HL-60 (cell line): Measurements from ENCODE around the gene SSTR4.

ENCODE experiments used
- DNase-seq, 2 experiments: peaks; one replicate each; pipeline ENCODE4 v3.0.0-alpha.2; 2010 to 2020; ENCODE audit warnings: low read depth in 1 of 2, low spot score in 1 of 2
- H3K27ac ChIP-seq: fragments of 250-450 bp; sonication (Bioruptor Pico); replicated peaks from 2 replicates; pipeline ENCODE4 v1.5.1; 2020; ENCODE audit warnings: mild to moderate bottlenecking, moderate library complexity
- H3K27me3 ChIP-seq: fragments of 250-450 bp; sonication (Bioruptor Pico); 2 replicates; pipeline ENCODE4 v1.5.1; 2021; ENCODE audit warnings: mild to moderate bottlenecking, moderate library complexity; ENCODE audit not compliant: insufficient read depth, poor library complexity, severe bottlenecking
- H3K4me3 ChIP-seq: replicated peaks from 2 replicates; pipeline ENCODE4 v1.5.1; 2011; ENCODE audit warnings: mild to moderate bottlenecking, control low read depth, low read length; ENCODE audit not compliant: insufficient read depth
- CTCF ChIP-seq: IDR thresholded peaks from one replicate; pipeline ENCODE4 v1.5.1; 2011; ENCODE audit warnings: low read length, control low read depth, inconsistent platforms; ENCODE audit not compliant: insufficient read depth
- GABPA ChIP-seq: IDR thresholded peaks from 2 replicates; pipeline ENCODE4 v1.6.1; 2012; ENCODE audit warnings: low read depth
- POLR2AphosphoS5 ChIP-seq: IDR thresholded peaks from 2 replicates; pipeline ENCODE4 v1.6.1; 2012; ENCODE audit warnings: low read depth
- REST ChIP-seq: IDR thresholded peaks from 2 replicates; pipeline ENCODE4 v1.6.1; 2012; ENCODE audit warnings: low read depth; ENCODE audit not compliant: insufficient replicate concordance
- SPI1 ChIP-seq: IDR thresholded peaks from 2 replicates; pipeline ENCODE4 v1.6.1; 2012; ENCODE audit warnings: low read depth, mild to moderate bottlenecking, borderline replicate concordance

The SSTR4 gene

DNA sequence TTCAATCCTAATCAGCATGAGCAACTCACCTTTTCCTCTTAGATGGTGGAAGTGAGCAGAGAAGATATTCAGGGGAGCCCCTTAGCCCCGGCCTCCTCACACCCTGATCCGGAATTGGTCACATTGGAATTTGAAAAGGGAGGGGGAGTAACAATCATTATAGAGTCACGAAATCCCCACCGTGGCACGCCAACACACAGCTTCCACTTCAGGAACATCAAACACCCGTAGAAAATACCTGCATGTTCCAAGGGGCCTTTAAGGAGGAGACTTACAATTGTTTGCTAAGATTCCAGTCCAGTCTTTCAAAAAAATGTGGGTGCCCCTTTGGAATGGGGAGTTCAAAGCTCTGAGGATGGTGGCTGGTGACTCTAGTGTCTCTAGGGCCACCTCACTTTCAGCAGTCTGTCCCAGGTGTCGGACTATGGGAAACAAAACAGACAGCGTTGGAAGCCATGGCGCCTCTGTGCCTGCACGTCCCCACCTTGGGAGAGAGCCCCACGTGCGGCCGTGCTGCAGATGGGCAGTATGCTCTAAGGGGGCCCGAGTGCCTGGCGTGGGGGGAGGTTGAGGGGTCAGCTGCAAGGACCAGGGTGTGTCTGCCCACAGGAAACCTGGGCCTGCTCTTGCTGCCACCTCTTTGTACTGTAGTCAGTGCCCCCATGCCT lies 48.6 kb downstream of the SSTR4 start:
- DNase-seq: no peak
- no peaks in the 10 kb centered on the region for H3K27me3 ChIP-seq
- H3K4me3 ChIP-seq: no peak overlapping the region
- H3K27ac ChIP-seq: peak overlapping the region; percentile 47; the same call in 1 of the 2 replicates
- no peak for TF ChIP-seq GABPA
- TF ChIP-seq CTCF: no peak
- no peak for TF ChIP-seq SPI1
- TF ChIP-seq POLR2AphosphoS5: no peak

- H3K4me3 ChIP-seq: no peak overlapping the region
- no peak for DNase-seq
- no peak overlapping the region for H3K27ac ChIP-seq
- no peaks in the 10 kb centered on the region for H3K27me3 ChIP-seq
- no peak for TF ChIP-seq POLR2AphosphoS5
- no peak for TF ChIP-seq REST
- no peak for TF ChIP-seq GABPA
- TF ChIP-seq CTCF: no peak
- no peak for TF ChIP-seq SPI1
These were observed 49.3 kb downstream of the SSTR4 start for GRCh38 chr20:23084282-23084844.

GRCh38 chr20:23084845-23085365 lies 49.8 kb downstream of the SSTR4 start:
- no peak for TF ChIP-seq POLR2AphosphoS5
- no peak for TF ChIP-seq REST
- no peak for TF ChIP-seq CTCF
- TF ChIP-seq GABPA: no peak
- TF ChIP-seq SPI1: no peak
- no peak overlapping the region for H3K27ac ChIP-seq
- no peak overlapping the region for H3K4me3 ChIP-seq
- H3K27me3 ChIP-seq: no peaks in the 10 kb centered on the region
- DNase-seq: no peak
